ENCODE results near the gene CTXND1. TPM values are rescaled to one million over a fixed set of nuclear protein-coding genes. Genes with fewer than 3 reads are reported as not detected.

Gene CTXND1
- total RNA-seq, 1 experiment from 2014 or later = not detected

DNA sequence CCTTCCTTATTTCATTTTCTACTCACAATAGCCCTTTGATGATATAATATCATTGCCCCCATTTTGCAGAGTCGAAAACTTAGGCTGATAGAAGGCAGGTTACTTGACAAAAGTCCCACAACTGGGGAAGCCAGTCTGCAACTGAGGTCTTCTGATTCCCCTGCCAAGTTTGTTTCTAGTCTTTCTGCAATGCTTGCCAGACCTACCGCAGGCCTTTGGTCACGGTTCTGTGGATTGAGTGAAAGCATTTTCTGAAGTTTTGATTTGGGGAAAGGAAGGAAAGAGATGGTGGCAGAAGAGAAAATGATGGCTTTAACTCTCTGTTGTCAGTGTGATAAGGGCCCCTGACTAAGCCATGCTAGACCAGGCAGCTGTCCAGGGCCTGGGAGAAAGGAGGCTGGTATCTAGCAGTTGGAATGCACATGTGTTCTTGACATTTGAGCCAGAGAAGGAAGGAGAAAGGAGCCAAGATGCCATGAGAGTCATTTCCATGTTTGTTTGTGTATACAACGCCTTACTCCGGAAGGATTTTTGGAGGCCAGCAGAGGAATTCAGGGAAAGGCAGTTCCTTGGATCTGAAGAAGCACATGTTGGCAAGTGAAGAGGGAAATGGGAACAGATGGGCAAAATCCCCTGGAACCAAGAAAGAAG, 69.3 kb downstream of the CTXND1 start:
- H3K4me3 Mint-ChIP-seq (ENCODE audit: unreplicated experiment) = no peak overlapping the region
- peak; percentile 17 for DNase-seq (ENCODE audit: unreplicated experiment)
- peaks cover 12% of the 10 kb centered on the region for H3K4me1 Mint-ChIP-seq (ENCODE audit: insufficient read depth, unreplicated experiment)
- TF ChIP-seq, protein P1, sequence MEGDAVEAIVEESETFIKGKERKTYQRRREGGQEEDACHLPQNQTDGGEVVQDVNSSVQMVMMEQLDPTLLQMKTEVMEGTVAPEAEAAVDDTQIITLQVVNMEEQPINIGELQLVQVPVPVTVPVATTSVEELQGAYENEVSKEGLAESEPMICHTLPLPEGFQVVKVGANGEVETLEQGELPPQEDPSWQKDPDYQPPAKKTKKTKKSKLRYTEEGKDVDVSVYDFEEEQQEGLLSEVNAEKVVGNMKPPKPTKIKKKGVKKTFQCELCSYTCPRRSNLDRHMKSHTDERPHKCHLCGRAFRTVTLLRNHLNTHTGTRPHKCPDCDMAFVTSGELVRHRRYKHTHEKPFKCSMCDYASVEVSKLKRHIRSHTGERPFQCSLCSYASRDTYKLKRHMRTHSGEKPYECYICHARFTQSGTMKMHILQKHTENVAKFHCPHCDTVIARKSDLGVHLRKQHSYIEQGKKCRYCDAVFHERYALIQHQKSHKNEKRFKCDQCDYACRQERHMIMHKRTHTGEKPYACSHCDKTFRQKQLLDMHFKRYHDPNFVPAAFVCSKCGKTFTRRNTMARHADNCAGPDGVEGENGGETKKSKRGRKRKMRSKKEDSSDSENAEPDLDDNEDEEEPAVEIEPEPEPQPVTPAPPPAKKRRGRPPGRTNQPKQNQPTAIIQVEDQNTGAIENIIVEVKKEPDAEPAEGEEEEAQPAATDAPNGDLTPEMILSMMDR (IDR thresholded peaks at IDR 0.05; ENCODE audit: unreplicated experiment) = no peak
- peaks cover 7% of the 10 kb centered on the region for H3K36me3 Mint-ChIP-seq (ENCODE audit: insufficient read depth, unreplicated experiment)
- intact Hi-C loops (cut with micrococcal nuclease) = no loop called here
- no peak overlapping the region for H3K27ac Mint-ChIP-seq (ENCODE audit: low read depth, unreplicated experiment)
- H3K9me3 Mint-ChIP-seq (ENCODE audit: unreplicated experiment) = no peaks in the 10 kb centered on the region
- BruUV-seq (replicated peaks) = no TSS peak
- POLR2A ChIA-PET = interaction anchor here (1.2 kb wide), 2 partner anchors 14 to 20 kb away, joined by 4 to 5 read pairs; no protein-coding TSS in a partner anchor
- no peaks in the 10 kb centered on the region for H3K27me3 Mint-ChIP-seq (ENCODE audit: insufficient read depth, unreplicated experiment)
- CTCF ChIA-PET = interaction anchor here (0.7 kb wide), 1 partner anchor 488 kb away, joined by 3 read pairs; no protein-coding TSS in a partner anchor

DNA sequence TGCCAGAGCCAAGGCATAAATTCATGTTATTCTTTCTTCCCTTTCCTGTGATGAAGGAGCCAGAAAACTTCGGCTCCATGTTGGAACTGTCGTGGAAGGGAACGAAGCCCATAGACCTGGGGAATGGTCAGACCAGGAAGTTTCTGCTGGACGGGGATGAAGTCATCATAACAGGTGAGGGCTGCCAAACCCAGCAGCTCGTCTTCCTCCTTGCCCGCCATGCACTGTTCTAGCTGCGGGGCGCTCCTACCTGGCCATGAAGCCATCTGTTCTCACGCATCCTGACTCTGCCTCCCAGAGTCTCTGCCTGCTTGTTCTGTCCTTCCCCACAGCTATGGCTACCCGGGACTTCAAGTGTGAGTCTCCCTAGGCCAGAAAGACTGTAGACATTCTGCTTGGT, 71.0 kb downstream of the CTXND1 start:
- CTCF ChIA-PET = interaction anchor here (0.8 kb wide), 1 partner anchor 120 kb away, joined by 3 read pairs; no protein-coding TSS in a partner anchor
- H3K27ac Mint-ChIP-seq (ENCODE audit: low read depth, unreplicated experiment) = peak overlapping the region; percentile 79
- no peaks in the 10 kb centered on the region for H3K9me3 Mint-ChIP-seq (ENCODE audit: unreplicated experiment)
- no peak overlapping the region for H3K4me3 Mint-ChIP-seq (ENCODE audit: unreplicated experiment)
- H3K4me1 Mint-ChIP-seq (ENCODE audit: insufficient read depth, unreplicated experiment) = peaks cover 24% of the 10 kb centered on the region
- DNase-seq (ENCODE audit: unreplicated experiment) = no peak
- no TSS peak for BruUV-seq (replicated peaks)
- POLR2A ChIA-PET = no interaction called here
- TF ChIP-seq, protein P1 (IDR thresholded peaks at IDR 0.05; ENCODE audit: unreplicated experiment) = no peak
- peaks cover 19% of the 10 kb centered on the region for H3K36me3 Mint-ChIP-seq (ENCODE audit: insufficient read depth, unreplicated experiment)
- intact Hi-C loops (cut with micrococcal nuclease) = no loop called here
- H3K27me3 Mint-ChIP-seq (ENCODE audit: insufficient read depth, unreplicated experiment) = no peaks in the 10 kb centered on the region

DNA sequence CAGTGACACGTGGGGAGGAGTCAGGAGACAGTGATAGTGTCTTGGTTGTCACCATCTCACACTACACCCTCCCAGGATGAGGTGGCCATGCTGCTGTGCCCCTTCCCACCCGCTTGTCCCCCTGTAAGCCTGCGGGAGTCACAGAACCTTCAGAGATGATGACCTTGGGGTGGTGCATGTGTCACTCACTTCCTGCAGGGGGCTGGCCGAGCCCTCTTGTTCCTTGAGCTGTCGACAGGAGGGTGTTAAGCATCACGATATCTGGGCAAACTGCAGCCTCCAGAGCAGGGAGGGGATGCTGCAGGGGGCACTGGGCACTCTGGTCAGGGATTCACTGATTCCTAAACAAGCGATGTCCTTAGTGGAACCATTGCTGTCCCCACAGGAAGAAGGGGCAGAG, 71.5 kb downstream of the CTXND1 start:
- TF ChIP-seq, protein P1 (IDR thresholded peaks at IDR 0.05; ENCODE audit: unreplicated experiment) = no peak
- peak overlapping the region; percentile 91 for H3K27ac Mint-ChIP-seq (ENCODE audit: low read depth, unreplicated experiment)
- no peaks in the 10 kb centered on the region for H3K9me3 Mint-ChIP-seq (ENCODE audit: unreplicated experiment)
- H3K27me3 Mint-ChIP-seq (ENCODE audit: insufficient read depth, unreplicated experiment) = no peaks in the 10 kb centered on the region
- DNase-seq (ENCODE audit: unreplicated experiment) = no peak
- peaks cover 19% of the 10 kb centered on the region for H3K36me3 Mint-ChIP-seq (ENCODE audit: insufficient read depth, unreplicated experiment)
- ChIA-PET CTCF (no interaction called here), POLR2A (no interaction called here)
- intact Hi-C loops (cut with micrococcal nuclease) = no loop called here
- BruUV-seq (replicated peaks) = no TSS peak
- no peak overlapping the region for H3K4me3 Mint-ChIP-seq (ENCODE audit: unreplicated experiment)
- peaks cover 27% of the 10 kb centered on the region for H3K4me1 Mint-ChIP-seq (ENCODE audit: insufficient read depth, unreplicated experiment)

- DNase-seq (ENCODE audit: unreplicated experiment) = no peak
- CTCF ChIA-PET = interaction anchor here (0.6 to 1.3 kb wide), 2 partner anchors 119 to 799 kb away, joined by 3 read pairs; no protein-coding TSS in a partner anchor
- POLR2A ChIA-PET = interaction anchor here (0.6 to 1.7 kb wide), 2 partner anchors 36 to 119 kb away, joined by 3 to 6 read pairs; no protein-coding TSS in a partner anchor
- Mint-ChIP-seq H3K9me3 (ENCODE audit: unreplicated experiment) (no peaks in the 10 kb centered on the region), H3K27me3 (ENCODE audit: insufficient read depth, unreplicated experiment) (no peaks in the 10 kb centered on the region), H3K4me3 (ENCODE audit: unreplicated experiment) (no peak overlapping the region), H3K4me1 (ENCODE audit: insufficient read depth, unreplicated experiment) (peaks cover 31% of the 10 kb centered on the region), H3K27ac (ENCODE audit: low read depth, unreplicated experiment) (peak overlapping the region; percentile 91), H3K36me3 (ENCODE audit: insufficient read depth, unreplicated experiment) (peaks cover 19% of the 10 kb centered on the region)
- TF ChIP-seq, protein P1 (IDR thresholded peaks at IDR 0.05; ENCODE audit: unreplicated experiment) = no peak
- intact Hi-C loops (cut with micrococcal nuclease) = loop anchor here (10.0 kb wide), 1 partner anchor 135 kb away; no protein-coding TSS in a partner anchor
- no TSS peak for BruUV-seq (replicated peaks)
These were observed 72.1 kb downstream of the CTXND1 start for GRCh38 chr15:80179935-80180334.
